ENCODE data around the gene KDM4C.

The KDM4C gene

GRCh38 chr9:6811436-6811835, 53.7 kb downstream of the KDM4C start:
- DNase-seq = no peak

GRCh38 chr9:6816581-6816980, 58.8 kb downstream of the KDM4C start:
- no peak for DNase-seq

- DNase-seq = no peak
Observed at GRCh38 chr9:6818292-6818922, 60.6 kb downstream of the KDM4C start.

GRCh38 chr9:6819112-6819511, 61.3 kb downstream of the KDM4C start:
- DNase-seq = no peak

GRCh38 chr9:6819529-6819928, 61.8 kb downstream of the KDM4C start:
- DNase-seq = no peak

GRCh38 chr9:6822696-6823095, 64.9 kb downstream of the KDM4C start:
- no peak for DNase-seq

GRCh38 chr9:6827439-6828145, 69.8 kb downstream of the KDM4C start:
- no peak for DNase-seq

- no peak for DNase-seq
Observed at GRCh38 chr9:6829027-6829426, 71.3 kb downstream of the KDM4C start.

GRCh38 chr9:6829536-6829935, 71.8 kb downstream of the KDM4C start:
- no peak for DNase-seq

GRCh38 chr9:6833518-6834192, 75.9 kb downstream of the KDM4C start:
- DNase-seq = no peak

GRCh38 chr9:6834306-6834705, 76.5 kb downstream of the KDM4C start:
- no peak for DNase-seq

GRCh38 chr9:6838158-6838557, 80.4 kb downstream of the KDM4C start:
- DNase-seq = no peak

- DNase-seq = no peak
Observed at GRCh38 chr9:6842584-6842947, 84.8 kb downstream of the KDM4C start.

- no peak for DNase-seq
Observed at GRCh38 chr9:6843742-6844141, 86.0 kb downstream of the KDM4C start.

GRCh38 chr9:6844267-6844666, 86.5 kb downstream of the KDM4C start:
- DNase-seq = no peak

- DNase-seq = no peak
Observed at GRCh38 chr9:6845128-6845826, 87.5 kb downstream of the KDM4C start.

GRCh38 chr9:6845880-6846279, 88.1 kb downstream of the KDM4C start:
- no peak for DNase-seq

GRCh38 chr9:6852243-6852963, 94.6 kb downstream of the KDM4C start:
- DNase-seq = no peak

GRCh38 chr9:6855860-6856259, 98.1 kb downstream of the KDM4C start:
- DNase-seq = no peak

- no peak for DNase-seq
Observed at GRCh38 chr9:6864102-6864501, 106.3 kb downstream of the KDM4C start.

- DNase-seq = no peak
Observed at GRCh38 chr9:6869081-6869948, 111.5 kb downstream of the KDM4C start.

GRCh38 chr9:6870149-6870548, 112.4 kb downstream of the KDM4C start:
- no peak for DNase-seq
